ENCODE results near the gene DPCD.

DPCD gene

DNA sequence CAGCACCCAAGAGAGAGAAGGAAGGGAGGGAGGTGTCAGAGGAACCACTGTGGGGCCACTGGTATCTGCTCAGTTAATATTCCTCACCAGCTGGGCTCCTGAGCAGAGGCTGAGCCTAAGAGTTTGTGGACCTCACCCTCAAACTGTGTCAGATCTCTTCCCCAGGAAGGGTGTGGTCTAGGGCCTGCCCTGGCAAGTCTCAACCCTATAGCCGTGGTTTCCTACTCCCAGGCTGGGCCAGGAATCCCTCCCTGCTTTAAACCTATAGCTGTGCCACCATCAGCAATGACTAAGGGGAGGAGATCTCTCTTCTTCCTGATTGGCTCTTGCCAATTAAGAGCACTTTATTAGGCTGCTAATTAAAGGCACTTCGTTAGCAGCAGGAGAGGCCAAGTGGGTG is 29.9 kb upstream of the DPCD start:
- TF ChIP-seq, protein P1, sequence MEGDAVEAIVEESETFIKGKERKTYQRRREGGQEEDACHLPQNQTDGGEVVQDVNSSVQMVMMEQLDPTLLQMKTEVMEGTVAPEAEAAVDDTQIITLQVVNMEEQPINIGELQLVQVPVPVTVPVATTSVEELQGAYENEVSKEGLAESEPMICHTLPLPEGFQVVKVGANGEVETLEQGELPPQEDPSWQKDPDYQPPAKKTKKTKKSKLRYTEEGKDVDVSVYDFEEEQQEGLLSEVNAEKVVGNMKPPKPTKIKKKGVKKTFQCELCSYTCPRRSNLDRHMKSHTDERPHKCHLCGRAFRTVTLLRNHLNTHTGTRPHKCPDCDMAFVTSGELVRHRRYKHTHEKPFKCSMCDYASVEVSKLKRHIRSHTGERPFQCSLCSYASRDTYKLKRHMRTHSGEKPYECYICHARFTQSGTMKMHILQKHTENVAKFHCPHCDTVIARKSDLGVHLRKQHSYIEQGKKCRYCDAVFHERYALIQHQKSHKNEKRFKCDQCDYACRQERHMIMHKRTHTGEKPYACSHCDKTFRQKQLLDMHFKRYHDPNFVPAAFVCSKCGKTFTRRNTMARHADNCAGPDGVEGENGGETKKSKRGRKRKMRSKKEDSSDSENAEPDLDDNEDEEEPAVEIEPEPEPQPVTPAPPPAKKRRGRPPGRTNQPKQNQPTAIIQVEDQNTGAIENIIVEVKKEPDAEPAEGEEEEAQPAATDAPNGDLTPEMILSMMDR (IDR thresholded peaks at IDR 0.05; ENCODE audit: low read depth, low read length, missing control alignments): no peak
- no peak overlapping the region for H3K4me3 ChIP-seq (ENCODE audit: low read depth, low read length)
- no peak for DNase-seq (ENCODE audit: low read depth)

DNA sequence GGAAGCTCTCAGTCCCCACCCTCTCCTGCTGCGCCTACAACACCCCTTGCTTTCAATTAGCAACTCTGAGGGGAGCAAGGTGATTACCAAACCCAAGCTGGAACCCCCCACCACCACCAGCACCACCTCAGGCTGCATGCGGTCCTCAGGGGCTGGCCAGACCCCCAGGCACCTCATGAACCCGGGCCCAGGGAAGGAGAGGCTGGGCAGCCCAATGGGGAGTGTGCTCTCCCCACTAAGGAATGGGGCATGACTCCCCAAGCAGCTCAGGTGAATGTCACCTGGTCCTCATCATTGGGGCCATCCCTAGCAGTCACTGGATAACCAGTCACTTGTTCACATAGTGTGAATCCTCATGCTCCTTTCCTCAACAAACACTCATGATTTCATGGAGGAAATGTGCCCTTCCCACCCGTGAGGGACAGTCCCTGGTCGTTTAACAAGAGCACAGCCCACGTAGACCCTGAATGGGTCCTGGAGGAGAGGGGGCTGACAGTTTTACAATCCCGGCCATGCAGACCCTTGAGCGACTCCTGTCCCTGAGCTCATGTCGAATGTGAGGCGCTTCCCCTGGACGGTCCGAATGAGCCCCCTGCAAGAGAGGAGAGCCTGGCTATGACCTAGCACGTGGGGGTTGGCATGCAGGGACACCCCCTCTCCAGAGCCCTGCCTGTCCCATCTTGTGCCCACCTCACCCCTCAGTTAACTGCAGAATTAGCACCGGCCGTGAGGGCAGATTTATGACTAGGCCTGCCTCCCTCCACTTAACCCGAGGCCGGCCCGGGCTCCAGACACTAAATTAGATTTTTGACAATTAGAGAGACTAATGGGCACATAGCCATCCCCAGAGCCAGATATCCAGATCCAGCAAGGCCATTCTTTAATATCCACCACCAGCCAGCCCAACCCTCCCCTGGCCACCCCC is 29.2 kb upstream of the DPCD start:
- no peak overlapping the region for H3K4me3 ChIP-seq (ENCODE audit: low read depth, low read length)
- DNase-seq (ENCODE audit: low read depth): no peak
- TF ChIP-seq, protein P1 (IDR thresholded peaks at IDR 0.05; ENCODE audit: low read depth, low read length, missing control alignments): no peak

DNA sequence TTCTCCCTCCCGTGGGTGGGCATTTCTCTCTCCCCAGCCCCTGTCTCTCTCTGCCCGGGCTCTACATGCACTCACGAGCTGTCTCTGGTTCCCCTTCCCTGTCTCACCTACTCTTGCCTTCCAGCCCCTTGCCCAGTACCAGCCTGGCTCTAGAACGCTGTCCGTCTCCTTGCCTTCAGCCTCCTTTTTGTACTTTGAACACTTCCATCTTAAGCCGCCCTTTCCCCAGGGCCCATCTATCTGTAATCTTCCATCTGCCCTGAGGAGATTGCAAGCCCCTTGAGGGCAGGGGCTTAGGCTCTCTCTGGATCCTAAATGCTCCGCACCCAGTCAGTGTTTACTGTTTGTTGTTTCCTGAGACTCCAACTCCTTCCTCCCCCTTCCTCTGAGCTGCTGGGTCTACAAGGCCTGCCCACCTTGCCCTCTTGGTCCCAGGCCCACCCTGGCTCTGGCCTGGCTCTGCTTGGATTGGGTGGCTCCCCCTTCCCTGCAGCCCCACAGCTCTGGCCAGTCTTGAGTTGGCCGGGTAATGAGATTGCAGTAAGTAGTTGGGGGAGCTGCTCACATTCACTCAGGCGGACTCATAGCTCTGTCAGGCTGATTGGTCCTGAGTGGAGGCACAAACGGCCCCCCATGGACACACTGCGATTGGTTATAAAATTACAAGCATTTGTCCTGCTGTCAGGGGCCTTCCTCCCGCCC is 28.4 kb upstream of the DPCD start:
- H3K4me3 ChIP-seq (ENCODE audit: low read depth, low read length): no peak overlapping the region
- TF ChIP-seq, protein P1 (IDR thresholded peaks at IDR 0.05; ENCODE audit: low read depth, low read length, missing control alignments): no peak
- no peak for DNase-seq (ENCODE audit: low read depth)

DNA sequence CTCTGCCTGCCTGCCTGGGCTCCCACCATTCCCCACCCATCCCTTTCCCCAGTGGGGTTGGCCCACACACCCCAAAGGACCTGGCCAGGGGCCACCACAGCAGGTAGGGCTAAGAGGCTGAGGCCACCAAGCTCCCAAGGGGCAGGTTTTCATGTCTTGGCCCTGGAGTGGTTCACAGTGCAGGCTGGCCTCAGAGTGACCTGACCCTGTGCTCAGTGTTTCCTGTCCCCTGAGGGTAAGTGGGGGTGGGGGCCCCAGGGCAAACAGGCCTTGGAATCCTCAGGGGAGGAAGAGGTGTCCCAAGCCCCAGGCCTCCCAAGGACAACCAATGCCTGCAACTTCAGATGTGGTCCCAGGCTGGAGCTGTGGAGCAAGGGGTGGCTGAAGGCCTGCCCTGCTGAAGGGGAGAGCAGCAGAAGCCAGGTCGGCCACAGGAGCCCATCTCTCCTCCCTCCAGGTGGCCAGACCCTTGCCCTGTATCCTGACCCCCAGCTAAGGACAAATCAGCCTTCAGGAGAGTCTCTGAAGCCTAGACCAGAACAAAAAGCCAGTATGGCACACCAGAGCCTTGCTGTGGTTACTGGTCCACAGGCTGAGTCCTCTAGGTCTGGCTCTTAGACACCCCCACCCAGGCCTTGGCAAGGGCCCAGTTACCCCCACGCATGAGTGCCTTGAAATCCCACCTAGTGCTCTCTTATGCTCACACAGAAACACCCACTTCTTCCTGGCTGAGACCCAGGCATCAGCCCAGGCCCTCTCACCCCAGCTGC is 27.6 kb upstream of the DPCD start:
- TF ChIP-seq, protein P1 (IDR thresholded peaks at IDR 0.05; ENCODE audit: low read depth, low read length, missing control alignments): no peak
- no peak for DNase-seq (ENCODE audit: low read depth)
- H3K4me3 ChIP-seq (ENCODE audit: low read depth, low read length): no peak overlapping the region

DNA sequence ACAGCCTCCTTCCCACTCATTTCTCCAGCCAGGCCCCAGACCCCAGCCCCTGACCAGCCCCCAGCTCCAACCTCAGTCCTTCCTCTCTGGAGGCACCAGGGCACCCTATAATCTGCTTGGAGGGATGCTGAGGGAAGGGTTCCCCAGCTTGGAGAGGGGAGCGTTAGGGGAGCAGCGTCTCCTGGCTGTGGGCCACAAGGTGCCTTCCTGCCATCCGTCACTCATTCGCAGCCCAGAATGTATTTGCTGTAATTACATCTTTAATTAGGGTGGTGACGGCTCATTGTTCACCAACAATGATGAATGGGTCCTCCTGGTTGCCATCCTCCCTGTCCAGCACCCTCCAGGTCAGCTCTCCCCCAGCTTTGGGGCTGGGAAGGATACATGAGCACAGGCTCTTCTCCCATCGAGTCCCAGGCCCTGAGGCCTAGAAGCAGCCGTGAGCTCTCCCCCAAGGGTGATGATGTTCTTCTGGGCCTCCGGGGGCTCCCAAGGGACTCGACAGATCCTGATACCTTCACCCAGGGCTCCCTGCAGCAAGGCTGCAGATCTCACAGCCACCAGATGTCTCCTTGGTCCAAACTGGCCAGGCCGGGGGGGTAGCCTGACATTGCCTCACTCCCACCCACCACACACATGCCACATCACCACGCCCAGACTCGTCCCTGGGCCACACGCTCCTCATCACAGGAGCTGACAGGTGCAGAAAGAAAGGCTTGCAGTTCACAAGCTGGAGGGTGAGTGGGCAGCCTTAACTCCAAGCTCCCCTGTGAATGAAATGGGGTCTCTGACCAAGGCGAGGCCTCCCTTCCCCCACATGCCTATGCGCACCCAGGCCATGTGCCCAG is 26.8 kb upstream of the DPCD start:
- no peak for DNase-seq (ENCODE audit: low read depth)
- TF ChIP-seq, protein P1 (IDR thresholded peaks at IDR 0.05; ENCODE audit: low read depth, low read length, missing control alignments): no peak
- no peak overlapping the region for H3K4me3 ChIP-seq (ENCODE audit: low read depth, low read length)

DNA sequence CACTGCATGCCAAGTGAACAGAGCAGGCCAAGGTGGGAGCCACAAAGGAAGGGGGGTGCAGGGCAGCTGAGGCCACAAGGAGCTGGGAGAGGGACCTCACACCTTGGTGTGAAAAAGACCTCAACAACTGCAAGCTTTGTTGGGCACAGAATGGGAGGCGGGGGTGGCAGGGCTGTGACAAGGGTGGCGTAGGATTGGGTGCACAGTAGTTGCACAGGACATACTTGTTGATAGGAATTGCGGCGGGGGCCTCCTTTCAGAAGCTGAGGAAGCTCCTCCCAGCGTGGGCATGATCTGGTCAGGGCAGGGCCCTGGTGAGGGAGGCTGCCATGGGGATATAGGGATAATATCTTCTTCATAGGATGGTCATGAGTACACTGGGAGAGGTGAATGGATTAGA is 25.9 kb upstream of the DPCD start:
- TF ChIP-seq, protein P1 (IDR thresholded peaks at IDR 0.05; ENCODE audit: low read depth, low read length, missing control alignments): no peak
- no peak overlapping the region for H3K4me3 ChIP-seq (ENCODE audit: low read depth, low read length)
- no peak for DNase-seq (ENCODE audit: low read depth)

All from GM12864 (cell line).